ENCODE data around the gene UPK3B.
"Not testable (repeated sequence)": the region's sequence is repeated elsewhere in the genome, so short reads cannot be mapped to it uniquely, and the experiment has no call there.

DNA sequence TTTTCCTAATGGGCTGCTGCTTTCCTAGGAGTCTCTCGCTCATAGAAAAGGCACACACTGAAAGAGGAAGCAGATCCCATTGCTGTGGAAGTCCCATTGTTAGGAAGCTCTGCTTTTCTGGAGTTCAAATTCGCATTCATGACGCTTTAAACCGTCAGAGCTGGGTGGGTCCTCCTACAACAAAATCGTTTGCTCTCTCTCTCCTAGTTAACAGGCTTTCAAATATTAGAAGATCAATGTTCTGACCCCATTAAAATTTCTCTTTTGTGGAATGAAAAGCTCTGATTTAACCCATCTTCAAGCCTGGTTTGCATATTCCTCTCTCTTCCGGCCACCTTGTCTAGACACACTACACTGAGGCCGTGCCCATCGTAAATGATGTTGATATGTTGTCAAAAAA lies 32.8 kb downstream of the UPK3B start, which contains the start of gene SPDYE16:
- TF ChIP-seq, protein P1, sequence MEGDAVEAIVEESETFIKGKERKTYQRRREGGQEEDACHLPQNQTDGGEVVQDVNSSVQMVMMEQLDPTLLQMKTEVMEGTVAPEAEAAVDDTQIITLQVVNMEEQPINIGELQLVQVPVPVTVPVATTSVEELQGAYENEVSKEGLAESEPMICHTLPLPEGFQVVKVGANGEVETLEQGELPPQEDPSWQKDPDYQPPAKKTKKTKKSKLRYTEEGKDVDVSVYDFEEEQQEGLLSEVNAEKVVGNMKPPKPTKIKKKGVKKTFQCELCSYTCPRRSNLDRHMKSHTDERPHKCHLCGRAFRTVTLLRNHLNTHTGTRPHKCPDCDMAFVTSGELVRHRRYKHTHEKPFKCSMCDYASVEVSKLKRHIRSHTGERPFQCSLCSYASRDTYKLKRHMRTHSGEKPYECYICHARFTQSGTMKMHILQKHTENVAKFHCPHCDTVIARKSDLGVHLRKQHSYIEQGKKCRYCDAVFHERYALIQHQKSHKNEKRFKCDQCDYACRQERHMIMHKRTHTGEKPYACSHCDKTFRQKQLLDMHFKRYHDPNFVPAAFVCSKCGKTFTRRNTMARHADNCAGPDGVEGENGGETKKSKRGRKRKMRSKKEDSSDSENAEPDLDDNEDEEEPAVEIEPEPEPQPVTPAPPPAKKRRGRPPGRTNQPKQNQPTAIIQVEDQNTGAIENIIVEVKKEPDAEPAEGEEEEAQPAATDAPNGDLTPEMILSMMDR (conservative IDR thresholded peaks at IDR 0.05; ENCODE audit: low read length), result not testable (repeated sequence)
- not testable (repeated sequence) for TF ChIP-seq EZH2phosphoT487 (IDR thresholded peaks at IDR 0.05; ENCODE audit: borderline replicate concordance, low read depth, low read length)

Measured in OCI-LY7 (cell line).